T-helper 22 cell (primary cell): Measurements from ENCODE around the gene SMG7.

Experiments
- DNase-seq: peaks from one replicate; pipeline ENCODE4 v3.0.0-alpha.2; 2020; ENCODE audit warnings: low read depth

Gene SMG7

DNA sequence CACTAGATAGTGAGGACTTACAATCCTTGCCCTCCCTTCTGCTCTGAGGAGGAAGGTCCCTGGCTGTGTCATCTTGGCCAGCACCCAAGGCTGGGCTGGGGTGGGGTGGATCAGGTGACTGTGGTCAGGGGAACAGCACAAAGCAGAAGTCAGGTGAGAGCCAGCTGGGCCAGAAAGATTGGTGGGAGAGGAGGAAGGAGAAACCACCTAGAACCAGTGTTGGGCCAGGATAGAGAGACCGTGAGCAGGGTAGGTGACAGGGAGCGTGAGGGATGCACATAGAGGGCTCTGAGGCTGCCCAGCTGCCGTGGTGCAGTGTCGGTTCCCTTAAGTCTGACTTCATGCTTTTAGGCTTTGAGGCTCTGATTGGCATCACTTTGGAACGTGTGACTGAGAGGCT is 95.3 kb downstream of the SMG7 start:
- no peak for DNase-seq

- DNase-seq: no peak
Measured at GRCh38 chr1:183568176-183569021, 96.1 kb downstream of the SMG7 start.

GRCh38 chr1:183569141-183569540 is 96.8 kb downstream of the SMG7 start:
- no peak for DNase-seq

GRCh38 chr1:183569801-183570200 is 97.5 kb downstream of the SMG7 start:
- DNase-seq: no peak

GRCh38 chr1:183570451-183570850 is 98.2 kb downstream of the SMG7 start:
- no peak for DNase-seq

DNA sequence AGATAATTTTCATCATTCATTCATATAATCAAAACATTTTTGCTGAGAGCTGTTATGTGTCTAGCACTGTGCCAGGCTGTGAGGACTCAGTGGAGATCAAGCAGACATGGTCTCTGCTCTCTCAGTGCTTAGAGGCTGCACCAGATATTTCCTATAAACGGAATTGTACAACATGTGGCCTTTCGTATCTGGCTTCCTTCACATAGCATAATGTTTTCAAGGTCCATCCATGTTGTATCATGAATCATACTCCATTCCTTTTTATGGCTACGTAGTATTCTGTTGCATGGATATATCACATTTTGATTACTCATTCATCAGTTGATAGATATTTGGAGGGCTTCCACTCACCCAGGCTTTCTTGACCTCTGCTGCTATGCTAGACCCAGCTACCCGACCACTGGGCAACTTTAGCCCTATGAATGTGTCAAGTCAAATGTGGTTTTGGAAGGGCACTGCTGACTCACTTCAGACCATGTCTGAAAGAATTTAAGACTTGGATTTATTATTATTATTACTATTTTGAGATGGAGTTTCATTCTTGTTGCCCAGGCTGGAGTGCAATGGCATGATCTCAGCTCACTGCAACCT is 99.5 kb downstream of the SMG7 start:
- DNase-seq: no peak

DNA sequence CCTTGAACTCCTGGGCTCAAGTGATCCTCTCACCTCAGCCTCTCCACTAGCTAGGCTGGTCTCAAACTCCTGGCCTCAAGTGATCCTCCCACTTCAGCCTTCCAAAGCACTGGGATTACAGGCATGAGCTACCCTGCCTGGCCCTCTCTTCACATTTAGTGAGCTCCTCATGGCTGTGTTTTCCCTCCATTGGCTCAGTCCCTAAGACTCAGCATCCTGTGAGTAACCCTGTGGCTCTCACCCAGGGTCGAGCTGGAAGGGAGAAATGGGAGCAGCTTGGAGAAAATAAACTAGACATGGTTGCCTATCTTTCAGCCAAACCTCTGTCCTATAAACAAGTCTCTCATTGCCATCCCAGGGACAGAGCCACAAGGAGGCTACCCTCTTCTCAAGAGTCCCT is 100.4 kb downstream of the SMG7 start:
- no peak for DNase-seq

DNA sequence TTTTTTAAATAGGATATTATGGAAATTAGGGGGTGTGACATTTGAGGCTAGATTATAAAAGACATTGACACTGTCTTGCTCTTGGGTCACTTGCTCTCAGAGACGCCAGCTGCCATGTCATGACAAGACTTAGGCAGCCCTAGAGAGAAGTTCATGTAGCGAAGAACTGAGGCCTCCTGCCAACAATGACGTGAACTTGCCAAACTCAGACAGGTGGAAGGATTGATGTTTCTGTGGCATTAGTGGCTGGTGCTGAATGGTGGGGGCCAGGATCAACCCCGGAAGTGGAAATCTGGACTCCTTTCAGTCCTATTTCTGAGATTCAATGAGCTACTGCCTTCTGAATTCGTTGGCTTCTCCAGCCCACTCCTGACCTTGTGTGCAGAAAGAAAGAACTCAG is 103.3 kb downstream of the SMG7 start:
- no peak for DNase-seq

DNA sequence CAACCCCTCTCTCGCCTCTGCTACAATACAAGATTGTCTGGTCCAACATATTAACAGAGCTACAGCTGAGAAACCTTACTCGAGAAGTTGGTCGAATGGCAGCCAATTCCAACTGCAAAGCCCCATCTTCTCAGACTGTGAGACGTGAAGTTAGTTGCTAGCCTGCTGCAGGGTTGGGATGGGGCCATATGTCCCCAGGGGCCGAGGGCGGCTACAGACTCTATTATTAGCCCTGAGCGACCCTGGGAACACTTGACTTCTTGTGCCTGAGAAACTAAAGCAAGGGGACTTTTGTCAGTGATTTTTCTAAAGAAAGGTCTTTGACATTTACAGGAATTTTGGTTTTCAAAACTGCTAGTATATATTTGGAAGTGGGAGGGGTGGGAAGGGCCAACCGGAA is 104.2 kb downstream of the SMG7 start:
- no peak for DNase-seq

DNA sequence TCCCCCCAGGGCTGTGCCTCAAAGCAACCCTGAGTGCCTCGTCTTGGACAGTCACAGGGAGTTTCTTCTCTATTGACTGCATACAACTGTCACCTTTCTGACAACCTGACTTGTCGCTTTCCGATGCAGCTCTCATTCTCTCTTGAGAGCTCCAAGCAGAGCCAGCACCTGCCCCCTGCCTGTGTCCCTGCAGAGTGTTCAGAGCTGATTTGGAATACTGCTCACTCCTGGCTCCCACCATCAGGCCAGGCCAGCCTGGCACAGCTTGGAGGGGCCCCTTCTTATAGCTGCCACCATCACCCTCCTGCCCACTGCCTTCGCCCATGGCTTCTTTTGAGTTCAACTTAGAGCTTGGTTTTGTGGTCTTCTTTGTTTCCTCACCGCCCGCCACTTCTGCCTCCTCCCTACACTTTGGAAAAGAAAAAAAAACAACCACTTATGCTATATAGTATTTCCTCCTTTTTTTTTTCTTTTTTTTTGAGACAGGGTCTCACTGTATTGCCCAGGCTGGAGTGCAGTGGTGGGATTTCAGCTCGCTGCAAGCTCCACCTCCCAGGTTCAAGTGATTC is 105.7 kb downstream of the SMG7 start:
- no peak for DNase-seq

GRCh38 chr1:183578856-183579255 is 106.6 kb downstream of the SMG7 start:
- no peak for DNase-seq

DNA sequence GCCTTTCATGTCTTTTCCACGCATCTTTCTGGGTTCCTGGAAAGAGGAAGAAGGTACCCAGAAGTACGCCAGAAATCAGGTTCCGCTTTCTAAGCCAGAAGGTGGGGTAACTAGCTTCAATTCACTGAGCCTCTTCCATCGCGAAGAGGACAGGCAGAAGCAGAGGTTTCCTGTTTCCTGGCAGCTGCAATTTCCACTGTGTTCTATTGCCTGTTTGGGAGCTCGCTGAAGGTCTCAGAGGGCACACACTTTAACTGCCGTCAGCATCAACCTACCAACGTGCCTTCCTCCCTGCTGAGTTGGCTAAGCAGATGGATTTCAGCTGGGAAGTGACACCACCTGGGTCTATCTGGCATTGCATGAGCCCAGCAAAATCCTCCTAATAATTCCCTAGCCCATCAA is 108.0 kb downstream of the SMG7 start:
- DNase-seq: no peak

GRCh38 chr1:183582021-183582713 is 109.9 kb downstream of the SMG7 start:
- no peak for DNase-seq

DNA sequence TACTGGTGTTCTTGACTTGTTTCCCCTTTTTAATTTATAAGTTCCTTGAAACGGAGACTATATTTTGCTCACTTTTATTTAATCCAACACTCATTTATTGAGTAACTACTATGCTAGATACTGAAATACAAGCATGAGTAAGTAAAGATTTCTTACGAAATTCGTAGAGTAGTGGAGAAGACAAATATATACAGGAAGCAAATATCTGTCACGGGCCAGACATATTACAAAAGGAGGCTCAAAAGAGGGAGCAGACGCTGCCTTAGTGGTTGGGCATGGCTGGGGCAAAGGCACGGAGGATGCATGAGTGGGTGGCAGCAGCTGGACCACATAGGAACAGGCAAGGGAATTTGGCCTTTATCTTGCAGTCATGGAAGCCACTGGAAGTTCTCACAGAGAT is 111.2 kb downstream of the SMG7 start:
- DNase-seq: no peak

GRCh38 chr1:183584147-183584546 is 111.8 kb downstream of the SMG7 start:
- DNase-seq: no peak

DNA sequence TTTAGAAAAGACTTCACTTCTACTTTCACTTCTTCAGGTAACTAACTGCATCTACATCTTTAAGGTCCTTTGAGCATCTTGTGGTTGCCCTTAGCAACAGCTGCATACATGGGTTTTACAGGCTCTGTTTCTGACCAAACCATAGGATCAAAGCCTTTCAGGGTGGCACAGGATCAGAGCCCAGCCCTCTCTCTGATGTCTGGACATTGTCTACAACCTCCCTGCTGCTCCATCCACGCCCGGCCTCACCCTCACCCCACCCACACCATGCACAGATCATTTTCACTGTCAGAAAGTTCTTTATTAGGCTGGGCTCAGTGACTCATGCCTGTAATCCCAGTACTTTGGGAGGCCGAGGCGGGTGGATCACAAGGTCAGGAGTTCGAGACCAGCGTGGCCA is 112.7 kb downstream of the SMG7 start:
- no peak for DNase-seq

DNA sequence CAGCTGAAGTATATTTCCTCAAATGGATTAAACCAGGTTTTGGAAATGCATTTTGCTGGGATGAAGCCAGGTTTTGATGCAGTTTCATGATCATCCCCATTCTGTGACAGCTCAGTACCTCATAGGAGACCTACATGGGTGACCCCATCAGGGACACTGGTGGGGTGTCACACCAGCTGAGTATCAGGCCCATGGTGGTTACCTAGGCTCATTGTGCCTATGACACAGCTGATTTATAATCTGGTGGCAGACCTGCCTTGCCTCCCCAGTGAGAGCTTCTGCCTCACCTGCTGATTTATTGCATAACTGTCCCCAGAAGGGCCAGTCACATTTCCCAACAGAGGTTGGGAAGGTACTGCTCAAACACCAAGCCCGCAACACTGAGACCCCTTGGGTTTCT is 114.2 kb downstream of the SMG7 start:
- no peak for DNase-seq

- DNase-seq: no peak
Measured at GRCh38 chr1:183586926-183587325, 114.6 kb downstream of the SMG7 start.

- DNase-seq: no peak
Measured at GRCh38 chr1:183588827-183589226, 116.5 kb downstream of the SMG7 start.

- no peak for DNase-seq
Measured at GRCh38 chr1:183589384-183589783, 117.1 kb downstream of the SMG7 start.

DNA sequence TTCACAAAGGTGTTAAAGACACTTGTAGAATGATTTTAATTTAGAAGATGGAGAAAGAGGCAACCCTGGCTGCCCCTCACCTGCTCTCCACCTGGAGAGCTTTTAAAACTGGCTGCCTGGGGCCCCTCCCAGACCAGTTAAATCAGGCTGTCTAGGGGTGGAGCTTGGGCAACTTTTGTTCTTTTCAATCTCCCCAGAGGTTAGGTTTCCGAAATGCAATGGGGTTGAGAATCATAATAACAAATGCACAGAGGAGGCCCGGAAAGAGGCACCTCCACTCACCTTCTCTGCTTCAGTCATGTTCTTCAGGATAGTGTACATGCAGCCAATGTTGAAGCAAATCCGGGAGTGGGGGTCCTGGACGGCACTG is 117.6 kb downstream of the SMG7 start:
- no peak for DNase-seq

DNA sequence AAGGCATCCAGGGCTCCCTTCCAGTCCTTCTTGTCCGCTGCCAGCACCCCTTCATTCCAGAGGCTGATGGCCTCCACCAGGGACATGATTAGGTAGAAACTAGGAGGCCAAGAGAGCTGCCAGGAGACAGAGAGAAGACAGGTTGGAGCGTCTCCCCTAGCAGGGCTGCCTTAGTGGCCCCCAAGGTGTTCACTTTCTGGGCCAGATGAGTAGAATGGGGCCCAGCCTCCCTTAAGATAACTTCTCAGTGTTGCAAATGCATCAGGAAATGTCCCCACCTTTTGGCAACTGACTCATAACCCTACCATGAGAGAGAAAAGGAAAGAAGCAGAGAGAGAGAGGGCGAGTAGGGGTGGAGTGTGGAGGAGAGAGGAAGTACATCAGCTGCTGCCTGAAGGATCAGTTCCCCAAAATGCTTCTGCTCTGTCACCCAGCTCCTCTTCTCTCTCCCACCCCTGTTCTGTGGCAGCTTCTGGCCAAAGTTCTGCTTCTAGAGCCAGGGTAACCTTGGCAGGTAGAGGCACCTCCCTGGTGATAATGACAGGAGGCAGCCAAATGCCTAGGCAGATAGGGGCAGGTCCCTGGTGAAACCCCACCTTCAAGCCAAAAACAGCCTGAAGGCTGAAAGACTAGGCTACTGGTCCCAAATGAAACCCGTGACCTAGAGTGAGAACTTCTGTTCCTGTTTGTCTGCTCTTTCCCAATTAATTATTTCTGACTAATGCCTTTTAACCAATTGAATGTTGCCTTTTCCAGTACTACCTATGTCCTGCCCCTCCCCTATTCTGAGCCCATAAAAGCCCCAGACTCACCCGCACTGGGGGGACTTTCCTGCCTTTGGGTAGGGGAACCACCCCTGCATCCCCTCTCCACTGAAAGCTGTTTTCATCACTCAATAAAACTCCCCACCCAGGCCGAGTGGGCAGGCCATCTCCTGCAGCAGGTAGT is 118.2 kb downstream of the SMG7 start, which contains the start of gene NCF2:
Gene NCF2 (minus strand): TSS at position 216 of the 948 bp plus-strand sequence. CDS start 130 bp downstream, at position 86.
- no peak for DNase-seq
